ENCODE data around the gene INHBC.
A peak's percentile ranks its signal among the peaks of the same experiment; 100 is the strongest.

The INHBC gene

GRCh38 chr12:57456145-57456700 is 21.6 kb downstream of the INHBC start (continued):
- TF ChIP-seq PRDM2 (tag by site-specific recombination; IDR thresholded peaks at IDR 0.05; ENCODE audit: borderline replicate concordance) (0 out of 2 replicates have a peak, but pooled peaks have one; percentile 47), ZNF501 (tag by site-specific recombination; IDR thresholded peaks at IDR 0.05) (peak; percentile 71; the same call in 1 of the 2 replicates), ZNF600 (tag by site-specific recombination; IDR thresholded peaks at IDR 0.05) (peak; percentile 62), CTCF (tag by site-specific recombination; IDR thresholded peaks at IDR 0.05) (peak; percentile 95), ZIC2 (tag by site-specific recombination; IDR thresholded peaks at IDR 0.05) (peak; percentile 77), ZNF654 (tag by site-specific recombination; IDR thresholded peaks at IDR 0.05; ENCODE audit: low read depth) (peak; percentile 52), SP3 (tag by site-specific recombination; IDR thresholded peaks at IDR 0.05) (0 out of 2 replicates have a peak, but pooled peaks have one; percentile 36), KLF17 (tag by site-specific recombination; IDR thresholded peaks at IDR 0.05) (0 out of 2 replicates have a peak, but pooled peaks have one; percentile 13), ZNF2 (tag by site-specific recombination; IDR thresholded peaks at IDR 0.05) (peak; percentile 84), ZNF16 (tag by site-specific recombination; IDR thresholded peaks at IDR 0.05; ENCODE audit: low read depth) (no peak), ZNF394 (tag by site-specific recombination; IDR thresholded peaks at IDR 0.05; ENCODE audit: borderline replicate concordance) (peak; percentile 46; the same call in 1 of the 2 replicates), ZFP69B (tag by site-specific recombination; IDR thresholded peaks at IDR 0.05) (peak; percentile 38), TRIM28 (IDR thresholded peaks at IDR 0.05; ENCODE audit: borderline replicate concordance, low read length) (peak; percentile 60; the same call in 1 of the 2 replicates), PRDM10 (tag by site-specific recombination; IDR thresholded peaks at IDR 0.05) (peak; percentile 48), KLF8 (tag by site-specific recombination; IDR thresholded peaks at IDR 0.05) (no peak), KLF16 (tag by site-specific recombination; IDR thresholded peaks at IDR 0.05) (no peak), ZNF366 (tag by site-specific recombination; conservative IDR thresholded peaks at IDR 0.05) (peak; percentile 34; the same call in 1 of the 2 replicates), ZBTB48 (tag by site-specific recombination; IDR thresholded peaks at IDR 0.05) (peak; percentile 92), GLI2 (tag by site-specific recombination; IDR thresholded peaks at IDR 0.05; ENCODE audit: borderline replicate concordance, low read depth) (no peak), ZNF426 (tag by site-specific recombination; IDR thresholded peaks at IDR 0.05) (no peak), PRDM1 (tag by site-specific recombination; IDR thresholded peaks at IDR 0.05) (no peak), ZFP3 (tag by site-specific recombination; IDR thresholded peaks at IDR 0.05; ENCODE audit: low read depth) (no peak), HOXA7 (CRISPR knock-in tag; IDR thresholded peaks at IDR 0.05; ENCODE audit: borderline replicate concordance) (no peak), ZNF629 (tag by site-specific recombination; IDR thresholded peaks at IDR 0.05) (peak; percentile 24; the same call in 1 of the 2 replicates)
